Right ventricle myocardium inferior (tissue), 1 donor: Measurements from ENCODE around the gene ZNF330. TPM values are rescaled to one million over a fixed set of nuclear protein-coding genes. Genes with fewer than 3 reads are reported as not detected.

Experiments
- total RNA-seq: library from RNA; stranded (reverse); fragmentation: NEBNext Ultra II Directional; extraction: Animal tissue kit (Norgen Biotek cat#: 25700); gene quantifications from one replicate; pipeline ENCODE4 v1.2.1, GENCODE V29; 2021
- donor health status: DM: no; HTN: yes; CAD: no; lungs with severe emphysema.

Gene ZNF330
- total RNA-seq, 1 donor from 2014 or later: 156 TPM

Other genes with a start within 250 kb of the ZNF330 start
- gene RNF150, start 87.4 kb upstream of the ZNF330 start, total RNA-seq: 56.1 TPM